Measurements from ENCODE around the gene CLK4.

The CLK4 gene

GRCh38 chr5:178626484-178627258, at the start of gene CLK4:
Gene CLK4 (minus strand): TSS chr5:178627050. CDS start chr5:178623416, 3,634 bp downstream.
- peak; percentile 78 for DNase-seq

GRCh38 chr5:178675922-178676321, 49.1 kb upstream of the CLK4 start:
- no peak for DNase-seq

GRCh38 chr5:178674334-178674733, 47.5 kb upstream of the CLK4 start:
- DNase-seq, result no peak

- DNase-seq, result no peak
Observed at GRCh38 chr5:178673801-178674295, 47.0 kb upstream of the CLK4 start.

- no peak for DNase-seq
Observed at GRCh38 chr5:178672630-178673029, 45.8 kb upstream of the CLK4 start.

- no peak for DNase-seq
Observed at GRCh38 chr5:178671602-178672144, 44.8 kb upstream of the CLK4 start.

- DNase-seq, result no peak
Observed at GRCh38 chr5:178670351-178670885, 43.6 kb upstream of the CLK4 start.

GRCh38 chr5:178668579-178668978, 41.7 kb upstream of the CLK4 start:
- no peak for DNase-seq

- DNase-seq, result no peak
Observed at GRCh38 chr5:178667688-178668087, 40.8 kb upstream of the CLK4 start.

- DNase-seq, result no peak
Observed at GRCh38 chr5:178667101-178667500, 40.3 kb upstream of the CLK4 start.

GRCh38 chr5:178664141-178664540, 37.3 kb upstream of the CLK4 start:
- no peak for DNase-seq

GRCh38 chr5:178662541-178662860, 35.7 kb upstream of the CLK4 start:
- no peak for DNase-seq

GRCh38 chr5:178661836-178662540, 35.1 kb upstream of the CLK4 start:
- no peak for DNase-seq

GRCh38 chr5:178651046-178651810, 24.4 kb upstream of the CLK4 start:
- DNase-seq, result no peak

- no peak for DNase-seq
Observed at GRCh38 chr5:178650214-178650613, 23.4 kb upstream of the CLK4 start.

GRCh38 chr5:178649580-178649979, 22.7 kb upstream of the CLK4 start:
- DNase-seq, result no peak

GRCh38 chr5:178644826-178645545, 18.1 kb upstream of the CLK4 start:
- no peak for DNase-seq

GRCh38 chr5:178642351-178642909, 15.6 kb upstream of the CLK4 start:
- DNase-seq, result no peak

- DNase-seq, result no peak
Observed at GRCh38 chr5:178641711-178642110, 14.9 kb upstream of the CLK4 start.

- DNase-seq, result no peak
Observed at GRCh38 chr5:178640331-178641045, 13.6 kb upstream of the CLK4 start.

GRCh38 chr5:178637356-178638074, 10.7 kb upstream of the CLK4 start:
- DNase-seq, result no peak

All from NCI-H748 treated with DMSO at 0.1 percent for 48 hours (cell line).